CD4-positive, alpha-beta T cell (primary cell): Measurements from ENCODE around the gene ZNF621. TPM values are rescaled to one million over a fixed set of nuclear protein-coding genes. Genes with fewer than 3 reads are reported as not detected.

Source experiments
- ATAC-seq: fragments of 200-7000 bp; cut with Tn5 transposase; one replicate; pipeline ENCODE4 v1.10.0; 2022; ENCODE audit warnings: mild to moderate bottlenecking; ENCODE audit not compliant: poor library complexity
- CTCF ChIA-PET: fragments of 350-600 bp; sonication (Branson Sonifier 250); formaldehyde crosslinking; loops from one replicate; lab custom pipeline; 2021; ENCODE audit warnings: antibody characterized with exemption, inconsistent platforms; lab: Charles Lee
- POLR2A ChIA-PET: fragments of 350-600 bp; sonication (Branson Sonifier 250); formaldehyde crosslinking; loops from one replicate; lab custom pipeline; 2021; ENCODE audit warnings: antibody characterized with exemption, inconsistent platforms; lab: Charles Lee
- DNase-seq, 14 experiments: peaks; one replicate each; pipeline ENCODE4 v3.0.0-alpha.2; 2013 to 2020; ENCODE audit warnings: mixed read lengths in 2 of 14
- H3K27ac ChIP-seq, 2 donors: one replicate each; pipeline versions ENCODE4 v1.5.1 to v1.7.0; 2013; ENCODE audit warnings: low read length in 2 of 2, low read depth in 1 of 2, mild to moderate bottlenecking in 1 of 2
- H3K27me3 ChIP-seq, 2 experiments: 1 replicate in 1 of 2; 2 replicates in 1 of 2; pipeline versions ENCODE4 v1.6.1 to v1.7.0; 2013; ENCODE audit warnings: low read length in 2 of 2, control low read depth in 1 of 2, mild to moderate bottlenecking in 1 of 2, moderate library complexity in 1 of 2; ENCODE audit not compliant: insufficient read depth in 2 of 2, control insufficient read depth in 1 of 2
- H3K36me3 ChIP-seq: one replicate; pipeline ENCODE4 v1.6.1; 2013; ENCODE audit warnings: low read length, control low read depth; ENCODE audit not compliant: insufficient read depth
- H3K4me1 ChIP-seq: one replicate; pipeline ENCODE4 v1.6.1; 2013; ENCODE audit warnings: low read length, control low read depth; ENCODE audit not compliant: insufficient read depth
- H3K4me3 ChIP-seq: one replicate; pipeline ENCODE4 v1.5.1; 2013; ENCODE audit warnings: mild to moderate bottlenecking, low read length, moderate library complexity
- H3K9me3 ChIP-seq, 2 experiments: 1 replicate in 1 of 2; 2 replicates in 1 of 2; pipeline versions ENCODE4 v1.6.1 to v1.7.0; 2013; ENCODE audit warnings: low read length in 2 of 2, mild to moderate bottlenecking in 2 of 2, control low read depth in 1 of 2, moderate library complexity in 1 of 2; ENCODE audit not compliant: control insufficient read depth in 1 of 2, insufficient read depth in 1 of 2
- H3K27ac Mint-ChIP-seq: one replicate; pipeline ENCODE4 v1.8.0; 2020; ENCODE audit warnings: mixed read lengths
- H3K27me3 Mint-ChIP-seq: one replicate; pipeline ENCODE4 v1.8.0; 2021; ENCODE audit warnings: mixed read lengths
- H3K36me3 Mint-ChIP-seq: one replicate; pipeline ENCODE4 v1.8.0; 2021; ENCODE audit warnings: low read depth, mixed read lengths
- H3K4me1 Mint-ChIP-seq: one replicate; pipeline ENCODE4 v1.8.0; 2021; ENCODE audit warnings: low read depth, mixed read lengths
- H3K4me3 Mint-ChIP-seq: one replicate; pipeline ENCODE4 v1.8.0; 2020; ENCODE audit warnings: mild to moderate bottlenecking, mixed read lengths
- H3K9me3 Mint-ChIP-seq: one replicate; pipeline ENCODE4 v1.8.0; 2020; ENCODE audit warnings: mixed read lengths
- intact Hi-C, 2 experiments: fragments of 100-400 bp; cut with DNase I in 1 of 2; cut with micrococcal nuclease in 1 of 2; formaldehyde crosslinking; loops; one replicate each; pipeline versions ENCODE4 v1.15.1 to v1.9.0; 2023 to 2025; cut with DNase I, micrococcal nuclease
- total RNA-seq, 174 experiments: library from RNA in 2 of 174; stranded (reverse) in 2 of 174; gene quantifications; one replicate each; pipeline ENCODE4 v1.2.3 and lab custom pipeline; 2021 to 2026
- TF ChIP-seq, protein P1 (sequence below): fragments of 200-600 bp; IDR thresholded peaks from one replicate; pipeline ENCODE4 v1.8.0; 2022; ENCODE audit warnings: antibody characterized with exemption, mild to moderate bottlenecking

ZNF621 gene
- total RNA-seq, 2 experiments from 2014 or later, result 8.6 to 8.8 TPM

DNA sequence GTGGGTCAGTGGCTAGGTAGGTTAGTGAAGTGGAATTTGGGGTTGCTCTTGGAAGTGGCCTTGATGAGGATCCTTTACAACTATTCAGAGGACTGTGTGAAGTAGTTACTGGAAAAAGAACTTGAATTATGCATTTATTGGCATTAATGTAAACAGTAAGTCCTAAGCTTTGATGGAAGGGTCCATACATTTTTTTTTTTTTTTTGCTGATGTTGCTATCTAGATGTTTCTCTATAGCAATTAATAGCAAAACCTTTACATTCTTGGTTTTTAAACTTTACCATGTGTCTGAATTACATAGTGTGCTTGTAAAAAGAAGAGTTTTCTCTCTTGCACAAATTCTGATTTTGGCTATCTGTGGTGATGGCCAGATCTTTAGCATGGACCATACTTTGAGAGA, 9.5 kb downstream of the ZNF621 start:
- H3K9me3 ChIP-seq, result peaks cover 17 to 23% of the 10 kb centered on the region in 2 experiments
- TF ChIP-seq, protein P1, sequence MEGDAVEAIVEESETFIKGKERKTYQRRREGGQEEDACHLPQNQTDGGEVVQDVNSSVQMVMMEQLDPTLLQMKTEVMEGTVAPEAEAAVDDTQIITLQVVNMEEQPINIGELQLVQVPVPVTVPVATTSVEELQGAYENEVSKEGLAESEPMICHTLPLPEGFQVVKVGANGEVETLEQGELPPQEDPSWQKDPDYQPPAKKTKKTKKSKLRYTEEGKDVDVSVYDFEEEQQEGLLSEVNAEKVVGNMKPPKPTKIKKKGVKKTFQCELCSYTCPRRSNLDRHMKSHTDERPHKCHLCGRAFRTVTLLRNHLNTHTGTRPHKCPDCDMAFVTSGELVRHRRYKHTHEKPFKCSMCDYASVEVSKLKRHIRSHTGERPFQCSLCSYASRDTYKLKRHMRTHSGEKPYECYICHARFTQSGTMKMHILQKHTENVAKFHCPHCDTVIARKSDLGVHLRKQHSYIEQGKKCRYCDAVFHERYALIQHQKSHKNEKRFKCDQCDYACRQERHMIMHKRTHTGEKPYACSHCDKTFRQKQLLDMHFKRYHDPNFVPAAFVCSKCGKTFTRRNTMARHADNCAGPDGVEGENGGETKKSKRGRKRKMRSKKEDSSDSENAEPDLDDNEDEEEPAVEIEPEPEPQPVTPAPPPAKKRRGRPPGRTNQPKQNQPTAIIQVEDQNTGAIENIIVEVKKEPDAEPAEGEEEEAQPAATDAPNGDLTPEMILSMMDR, result no peak
- Mint-ChIP-seq H3K27me3 (no peaks in the 10 kb centered on the region), H3K4me3 (no peak overlapping the region), H3K4me1 (no peaks in the 10 kb centered on the region), H3K9me3 (peaks cover 5% of the 10 kb centered on the region), H3K36me3 (peaks cover 97% of the 10 kb centered on the region), H3K27ac (no peak overlapping the region)
- intact Hi-C loops, result no loop called here
- POLR2A ChIA-PET, result no interaction called here
- H3K27me3 ChIP-seq, result no peaks in the 10 kb centered on the region
- ATAC-seq (no peak), DNase-seq (no peak)
- CTCF ChIA-PET, result no interaction called here
- H3K27ac ChIP-seq, result no peak overlapping the region
- no peaks in the 10 kb centered on the region for H3K4me1 ChIP-seq
- H3K4me3 ChIP-seq, result no peak overlapping the region
- peaks cover 61% of the 10 kb centered on the region for H3K36me3 ChIP-seq

DNA sequence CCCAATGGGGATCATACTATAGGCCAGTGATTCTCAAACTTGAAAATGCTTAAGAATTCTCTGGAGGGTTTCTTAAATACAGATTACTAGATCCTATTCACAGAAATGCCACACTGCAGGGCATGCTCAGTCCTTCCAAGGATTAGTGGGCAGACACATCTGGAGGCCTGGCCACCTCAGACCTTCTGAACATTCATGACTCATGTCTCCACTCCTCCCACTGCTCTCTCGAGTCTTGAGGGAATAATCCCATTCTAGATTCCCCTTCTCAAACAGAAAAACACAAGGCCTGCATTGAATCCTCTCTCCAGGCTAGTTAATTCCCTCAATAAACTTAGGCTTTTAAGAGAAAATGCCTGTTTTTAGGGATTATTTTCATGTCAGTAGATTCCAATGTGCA, 22.1 kb downstream of the ZNF621 start:
- no peaks in the 10 kb centered on the region for H3K4me1 Mint-ChIP-seq
- intact Hi-C loops, result no loop called here
- H3K27ac Mint-ChIP-seq, result no peak overlapping the region
- no peak overlapping the region for H3K27ac ChIP-seq
- no peaks in the 10 kb centered on the region for H3K36me3 Mint-ChIP-seq
- H3K27me3 Mint-ChIP-seq, result no peaks in the 10 kb centered on the region
- no peaks in the 10 kb centered on the region for H3K4me1 ChIP-seq
- DNase-seq, result no peak
- no peaks in the 10 kb centered on the region for H3K9me3 ChIP-seq
- no peak overlapping the region for H3K4me3 ChIP-seq
- ATAC-seq, result no peak
- POLR2A ChIA-PET, result no interaction called here
- TF ChIP-seq, protein P1, result no peak
- H3K36me3 ChIP-seq, result no peaks in the 10 kb centered on the region
- H3K27me3 ChIP-seq, result no peaks in the 10 kb centered on the region
- H3K9me3 Mint-ChIP-seq, result no peaks in the 10 kb centered on the region
- CTCF ChIA-PET, result no interaction called here
- H3K4me3 Mint-ChIP-seq, result no peak overlapping the region

DNA sequence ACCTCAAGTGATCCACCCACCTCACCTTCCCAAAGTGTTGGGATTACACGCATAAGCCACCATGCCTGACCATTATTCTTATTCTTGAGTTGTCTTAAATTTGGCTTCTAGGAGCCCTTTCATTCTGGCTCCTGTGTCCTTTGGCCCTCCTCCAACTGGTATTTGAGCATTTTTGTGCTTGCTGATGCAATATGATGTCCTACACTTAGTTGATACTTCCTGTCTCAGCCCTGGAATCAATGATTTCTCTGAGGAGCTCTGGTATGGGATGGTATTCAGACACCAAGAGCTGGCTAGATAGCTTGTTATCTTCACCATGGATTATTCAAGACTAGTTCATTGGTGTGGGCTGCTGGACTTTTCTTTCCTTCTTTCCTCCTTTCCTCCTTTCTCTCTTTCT, 25.4 kb downstream of the ZNF621 start:
- Mint-ChIP-seq H3K4me1 (no peaks in the 10 kb centered on the region), H3K4me3 (no peak overlapping the region), H3K9me3 (no peaks in the 10 kb centered on the region), H3K36me3 (no peaks in the 10 kb centered on the region), H3K27me3 (peaks cover 5% of the 10 kb centered on the region), H3K27ac (no peak overlapping the region)
- TF ChIP-seq, protein P1, result no peak
- H3K27ac ChIP-seq, result no peak overlapping the region
- ChIA-PET POLR2A (no interaction called here), CTCF (no interaction called here)
- no peaks in the 10 kb centered on the region for H3K36me3 ChIP-seq
- H3K4me3 ChIP-seq, result no peak overlapping the region
- H3K9me3 ChIP-seq, result no peaks in the 10 kb centered on the region
- no peaks in the 10 kb centered on the region for H3K27me3 ChIP-seq
- no peak for ATAC-seq
- no peak for DNase-seq
- H3K4me1 ChIP-seq, result no peaks in the 10 kb centered on the region
- intact Hi-C loops, result no loop called here
